Measurements from ENCODE around the gene OR6S1. TPM values are rescaled to one million over a fixed set of nuclear protein-coding genes. Genes with fewer than 3 reads are reported as not detected.

The OR6S1 gene
- total and polyA plus RNA-seq, 2 of the 8 experiments (the other 6 are each of a cell fraction or from before 2014, with no cell fraction given), result not detected

DNA sequence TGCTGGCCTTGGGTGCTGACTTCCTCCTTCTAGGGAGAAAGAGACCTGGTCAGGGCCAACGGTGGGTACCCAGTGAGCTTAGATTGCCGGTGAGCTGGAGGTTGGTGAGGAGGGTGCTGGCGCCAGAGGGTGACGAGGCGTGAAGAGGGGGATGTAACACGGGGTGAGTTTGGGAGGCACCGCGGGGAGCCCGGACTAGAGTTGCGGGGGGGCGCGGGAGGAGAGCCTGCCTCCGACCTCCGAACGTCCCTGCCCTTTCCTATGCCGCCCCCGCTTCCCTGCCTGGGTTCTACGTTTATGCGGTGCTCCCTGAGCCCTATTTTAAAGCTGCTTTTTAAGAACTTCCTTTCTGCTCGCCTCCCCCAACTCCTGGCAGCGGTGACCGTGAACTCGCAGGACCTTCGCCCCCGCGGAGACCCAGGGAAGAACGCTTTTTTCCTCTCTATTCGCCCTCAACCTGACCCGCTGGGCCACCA lies 18.6 kb downstream of the OR6S1 start:
- ChIA-PET POLR2A (ENCODE audit: partially characterized antibody) (interaction anchor here (0.7 to 3.0 kb wide), 5 partner anchors 59 to 280 kb away, joined by 3 to 8 read pairs (median 3); partner anchors contain the start of genes APEX1, PARP2 and PNP), CTCF (ENCODE audit: partially characterized antibody) (interaction anchor here (0.9 to 3.8 kb wide), 10 partner anchors 9 to 250 kb away, joined by 3 to 21 read pairs (median 8); partner anchors contain the start of gene RNASE4)
- H3K9ac ChIP-seq (replicated peaks in 1 of 4; ENCODE audit: extremely low read depth in 1 of 4, low read depth in 3 of 4, low read length in 3 of 4), result no peak overlapping the region
- H3K9me3 ChIP-seq (ENCODE audit: insufficient read depth in 2 of 2, low read depth in 1 of 2, low read length in 1 of 2), result no peaks in the 10 kb centered on the region
- peak overlapping the region; percentile 45 to 75 (median 48) for H3K4me3 ChIP-seq (ENCODE audit: extremely low read depth in 1 of 4, insufficient read depth in 2 of 4, low read depth in 3 of 4, low read length in 4 of 4)
- H4K8ac ChIP-seq (ENCODE audit: extremely low read depth, insufficient read depth, low read length), result no peak overlapping the region
- FAIRE-seq (no peak), DNase-seq (ENCODE audit: low read depth in 1 of 2, low spot score in 2 of 2) (no peak)
- peak overlapping the region; percentile 31 for H4K91ac ChIP-seq (replicated peaks; ENCODE audit: insufficient read length, low read length)
- H3K27me3 ChIP-seq (replicated peaks in 1 of 4; ENCODE audit: control insufficient read depth in 3 of 4, extremely low read depth in 1 of 4, insufficient read depth in 3 of 4, low read length in 3 of 4), result peaks cover 0 to 19% (median 14%) of the 10 kb centered on the region in 4 experiments; a peak in 6 of 7 replicates
- H3K18ac ChIP-seq (ENCODE audit: extremely low read depth, low read length), result peak overlapping the region; percentile 53; the same call in 1 of the 2 replicates
- no peak overlapping the region for H2BK12ac ChIP-seq (ENCODE audit: low read depth, low read length)
- no peaks in the 10 kb centered on the region for H3K79me2 ChIP-seq (ENCODE audit: control insufficient read depth in 1 of 2, insufficient read depth in 2 of 2, low read length in 2 of 2)
- peak overlapping the region; percentile 57 to 95 for H3K4me2 ChIP-seq (ENCODE audit: insufficient read depth in 1 of 2, low read depth in 2 of 2, low read length in 2 of 2)
- no peak overlapping the region for H3K23ac ChIP-seq (ENCODE audit: insufficient read length)
- no peaks in the 10 kb centered on the region for H4K20me1 ChIP-seq (replicated peaks in 1 of 2; ENCODE audit: control insufficient read depth in 1 of 2, insufficient read depth in 2 of 2, low read length in 2 of 2)
- H3K23me2 ChIP-seq (ENCODE audit: low read depth, low read length), result peaks cover 20% of the 10 kb centered on the region
- H2BK120ac ChIP-seq (replicated peaks; ENCODE audit: low read depth, low read length), result no peak overlapping the region
- 13% methylated on average over 29 of the region's 29 CpGs; no CpG with 5 or more reads in 1 of the 2 experiments for WGBS, 2 experiments (ENCODE audit: extremely low coverage in 1 of 2, insufficient coverage in 1 of 2, insufficient read length in 1 of 2, insufficient replicate concordance in 2 of 2, low coverage in 1 of 2, low lambda C conversion rate in 2 of 2, missing lambda C conversion rate in 1 of 2)
- H3K56ac ChIP-seq (replicated peaks; ENCODE audit: insufficient read length, low read depth, low read length), result no peak overlapping the region
- no peak overlapping the region for H2BK15ac ChIP-seq (ENCODE audit: low read length)
- no peak overlapping the region; the same call in 1 of the 2 replicates for H2BK5ac ChIP-seq (ENCODE audit: low read depth, low read length)
- H3K36me3 ChIP-seq (ENCODE audit: control insufficient read depth in 2 of 4, insufficient read depth in 4 of 4, low read length in 3 of 4), result no peaks in the 10 kb centered on the region
- no peaks in the 10 kb centered on the region for H3K79me1 ChIP-seq (ENCODE audit: low read depth, low read length)
- H3K4ac ChIP-seq (replicated peaks; ENCODE audit: insufficient read length, low read depth, low read length), result no peak overlapping the region
- H3K27ac ChIP-seq (ENCODE audit: low read depth, low read length), result no peak overlapping the region
- H3K14ac ChIP-seq (ENCODE audit: insufficient read length), result no peak overlapping the region
- no peak overlapping the region for H4K5ac ChIP-seq (ENCODE audit: insufficient read length, low read depth, low read length)
- H2BK20ac ChIP-seq (ENCODE audit: low read length), result no peak overlapping the region
- no peak overlapping the region for H2AK5ac ChIP-seq (ENCODE audit: low read depth, low read length)
- H2AFZ ChIP-seq (ENCODE audit: low read length), result peak overlapping the region; percentile 15
- peaks cover 0 to 4% (median 1%) of the 10 kb centered on the region in 4 experiments; a peak in 2 of 7 replicates for H3K4me1 ChIP-seq (replicated peaks in 1 of 4; ENCODE audit: control insufficient read depth in 3 of 4, insufficient read depth in 4 of 4, low read length in 3 of 4)
- TF ChIP-seq ASH2L (IDR thresholded peaks at IDR 0.05; ENCODE audit: low read length) (peak; percentile 38), SIX5 (IDR thresholded peaks at IDR 0.05; ENCODE audit: low read depth, low read length) (no peak), CREB1 (IDR thresholded peaks at IDR 0.05) (no peak), PHF8 (conservative IDR thresholded peaks at IDR 0.05; ENCODE audit: low read depth, low read length) (no peak), CTBP2 (IDR thresholded peaks at IDR 0.05; ENCODE audit: borderline replicate concordance, insufficient read depth, insufficient read length, low read length) (no peak), SP4 (IDR thresholded peaks at IDR 0.05; ENCODE audit: low read length) (no peak), KDM1A (IDR thresholded peaks at IDR 0.05; ENCODE audit: borderline replicate concordance, low read length) (no peak), EGR1 (IDR thresholded peaks at IDR 0.05; ENCODE audit: borderline replicate concordance, low read depth, low read length) (peak; percentile 16; the same call in 1 of the 2 replicates), KDM4A (IDR thresholded peaks at IDR 0.05; ENCODE audit: low read depth, low read length, severe bottlenecking) (peak; percentile 64), YY1 (IDR thresholded peaks at IDR 0.05; ENCODE audit: low read depth, low read length) (no peak), EP300 (IDR thresholded peaks at IDR 0.05; ENCODE audit: borderline replicate concordance in 1 of 2, low read depth in 2 of 2, low read length in 2 of 2) (no peak), SP1 (IDR thresholded peaks at IDR 0.05; ENCODE audit: low read depth, low read length) (no peak), GTF2F1 (IDR thresholded peaks at IDR 0.05; ENCODE audit: borderline replicate concordance, low read depth, low read length) (no peak)
- TF ChIP-seq, protein P1, sequence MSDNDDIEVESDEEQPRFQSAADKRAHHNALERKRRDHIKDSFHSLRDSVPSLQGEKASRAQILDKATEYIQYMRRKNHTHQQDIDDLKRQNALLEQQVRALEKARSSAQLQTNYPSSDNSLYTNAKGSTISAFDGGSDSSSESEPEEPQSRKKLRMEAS (IDR thresholded peaks at IDR 0.05), result no peak
